Calu3 (cell line): ENCODE measurements around the gene FOXD2. TPM values are rescaled to one million over a fixed set of nuclear protein-coding genes. Genes with fewer than 3 reads are reported as not detected.

ENCODE experiments used
- BruUV-seq: library from RNA; stranded (reverse); fragments of 400-500 nt; replicated peaks from 2 replicates; lab custom pipeline; 2021; lab: Mats Ljungman, UMichigan
- CTCF ChIA-PET: fragments of 300-600 bp; sonication (Branson Sonifier 250); formaldehyde crosslinking; loops from one replicate; lab custom pipeline; 2022; ENCODE audit warnings: antibody characterized with exemption; lab: Charles Lee
- DNase-seq: peaks from one replicate; pipeline ENCODE4 v3.0.0; 2022
- H3K27ac Mint-ChIP-seq: one replicate; pipeline ENCODE4 v1.8.0; 2022; ENCODE audit warnings: mixed read lengths; ENCODE audit not compliant: unreplicated experiment
- H3K27me3 Mint-ChIP-seq: one replicate; pipeline ENCODE4 v1.8.0; 2022; ENCODE audit warnings: mixed read lengths; ENCODE audit not compliant: unreplicated experiment
- H3K36me3 Mint-ChIP-seq: one replicate; pipeline ENCODE4 v1.8.0; 2022; ENCODE audit warnings: mild to moderate bottlenecking, moderate library complexity, mixed read lengths; ENCODE audit not compliant: insufficient read depth, unreplicated experiment
- H3K4me1 Mint-ChIP-seq: one replicate; pipeline ENCODE4 v1.8.0; 2022; ENCODE audit warnings: mild to moderate bottlenecking, low read depth, mixed read lengths; ENCODE audit not compliant: unreplicated experiment
- H3K4me3 Mint-ChIP-seq: one replicate; pipeline ENCODE4 v1.8.0; 2022; ENCODE audit warnings: mild to moderate bottlenecking, low read depth, moderate library complexity, mixed read lengths; ENCODE audit not compliant: unreplicated experiment
- H3K9me3 Mint-ChIP-seq: one replicate; pipeline ENCODE4 v1.8.0; 2022; ENCODE audit warnings: low read depth, mixed read lengths; ENCODE audit not compliant: unreplicated experiment
- intact Hi-C: fragments of 100-400 bp; cut with micrococcal nuclease; formaldehyde crosslinking; loops from one replicate; pipeline ENCODE4 v1.10.0; 2022; ENCODE audit not compliant: unreplicated experiment
- total RNA-seq: library from RNA; stranded (reverse); gene quantifications from 2 replicates; pipeline ENCODE4 v1.2.3, GENCODE V29; 2022
- TF ChIP-seq, protein P1 (sequence below): fragments of 200-600 bp; IDR thresholded peaks from one replicate; pipeline ENCODE4 v1.8.0; 2022; ENCODE audit warnings: antibody characterized with exemption; ENCODE audit not compliant: unreplicated experiment

FOXD2 gene
- total RNA-seq, 1 experiment from 2014 or later, result 0.68 TPM

GRCh38 chr1:47479664-47480063 is 41.8 kb downstream of the FOXD2 start:
- no peak for DNase-seq
- BruUV-seq, result no TSS peak
- Mint-ChIP-seq H3K4me3 (no peak overlapping the region), H3K36me3 (peaks cover 9% of the 10 kb centered on the region), H3K27ac (no peak overlapping the region), H3K4me1 (peaks cover 34% of the 10 kb centered on the region), H3K27me3 (peaks cover 28% of the 10 kb centered on the region), H3K9me3 (no peaks in the 10 kb centered on the region)
- TF ChIP-seq, protein P1, sequence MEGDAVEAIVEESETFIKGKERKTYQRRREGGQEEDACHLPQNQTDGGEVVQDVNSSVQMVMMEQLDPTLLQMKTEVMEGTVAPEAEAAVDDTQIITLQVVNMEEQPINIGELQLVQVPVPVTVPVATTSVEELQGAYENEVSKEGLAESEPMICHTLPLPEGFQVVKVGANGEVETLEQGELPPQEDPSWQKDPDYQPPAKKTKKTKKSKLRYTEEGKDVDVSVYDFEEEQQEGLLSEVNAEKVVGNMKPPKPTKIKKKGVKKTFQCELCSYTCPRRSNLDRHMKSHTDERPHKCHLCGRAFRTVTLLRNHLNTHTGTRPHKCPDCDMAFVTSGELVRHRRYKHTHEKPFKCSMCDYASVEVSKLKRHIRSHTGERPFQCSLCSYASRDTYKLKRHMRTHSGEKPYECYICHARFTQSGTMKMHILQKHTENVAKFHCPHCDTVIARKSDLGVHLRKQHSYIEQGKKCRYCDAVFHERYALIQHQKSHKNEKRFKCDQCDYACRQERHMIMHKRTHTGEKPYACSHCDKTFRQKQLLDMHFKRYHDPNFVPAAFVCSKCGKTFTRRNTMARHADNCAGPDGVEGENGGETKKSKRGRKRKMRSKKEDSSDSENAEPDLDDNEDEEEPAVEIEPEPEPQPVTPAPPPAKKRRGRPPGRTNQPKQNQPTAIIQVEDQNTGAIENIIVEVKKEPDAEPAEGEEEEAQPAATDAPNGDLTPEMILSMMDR, result no peak
- CTCF ChIA-PET, result no interaction called here
- intact Hi-C loops, result no loop called here

DNA sequence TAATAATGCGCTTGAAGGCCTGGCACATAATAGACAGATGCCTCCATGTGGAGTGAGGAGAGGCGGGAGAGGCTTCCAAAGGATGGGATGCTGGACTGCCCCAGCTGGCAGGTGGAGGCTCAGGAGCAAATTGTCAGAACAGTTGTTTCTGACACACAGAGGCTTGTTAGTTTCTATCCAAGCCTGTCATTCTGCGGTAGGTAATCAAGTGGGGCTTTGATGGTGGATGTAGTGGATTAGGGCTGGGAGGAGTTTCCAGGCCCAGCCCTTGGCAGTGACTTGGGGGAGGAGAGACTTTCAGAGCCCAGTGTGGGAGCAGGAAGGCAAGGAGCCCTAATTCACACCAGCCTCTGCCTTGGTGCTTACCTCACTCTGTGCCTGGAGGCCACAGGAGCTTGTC is 44.1 kb downstream of the FOXD2 start:
- H3K27ac Mint-ChIP-seq, result no peak overlapping the region
- H3K4me3 Mint-ChIP-seq, result no peak overlapping the region
- peaks cover 32% of the 10 kb centered on the region for H3K4me1 Mint-ChIP-seq
- TF ChIP-seq, protein P1, result no peak
- DNase-seq, result no peak
- intact Hi-C loops, result no loop called here
- H3K36me3 Mint-ChIP-seq, result peaks cover 9% of the 10 kb centered on the region
- CTCF ChIA-PET, result interaction anchor here (0.8 kb wide), 1 partner anchor 97 kb away, joined by 4 read pairs; no protein-coding TSS in a partner anchor
- H3K27me3 Mint-ChIP-seq, result peaks cover 30% of the 10 kb centered on the region
- no peaks in the 10 kb centered on the region for H3K9me3 Mint-ChIP-seq
- no TSS peak for BruUV-seq

DNA sequence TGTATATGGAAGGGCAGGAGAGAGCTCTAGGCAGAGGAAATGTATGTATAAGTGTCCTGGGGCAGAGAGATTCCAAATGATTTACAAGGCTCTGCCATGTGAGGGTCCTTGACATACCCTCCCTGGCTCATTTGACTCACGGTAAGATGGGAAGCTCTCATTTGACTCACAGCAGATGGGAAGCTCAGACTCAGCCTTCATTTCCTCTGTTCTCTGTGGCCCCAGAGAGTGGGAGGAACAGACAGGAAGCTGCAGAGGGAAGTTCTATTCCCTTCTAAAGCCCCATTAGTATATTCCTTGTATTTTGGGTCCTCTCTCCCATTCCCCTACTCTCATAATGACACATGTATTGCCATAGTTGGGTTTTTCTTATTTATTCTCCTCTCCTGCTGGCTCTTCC is 44.9 kb downstream of the FOXD2 start:
- H3K27me3 Mint-ChIP-seq, result peaks cover 30% of the 10 kb centered on the region
- intact Hi-C loops, result no loop called here
- CTCF ChIA-PET, result no interaction called here

DNA sequence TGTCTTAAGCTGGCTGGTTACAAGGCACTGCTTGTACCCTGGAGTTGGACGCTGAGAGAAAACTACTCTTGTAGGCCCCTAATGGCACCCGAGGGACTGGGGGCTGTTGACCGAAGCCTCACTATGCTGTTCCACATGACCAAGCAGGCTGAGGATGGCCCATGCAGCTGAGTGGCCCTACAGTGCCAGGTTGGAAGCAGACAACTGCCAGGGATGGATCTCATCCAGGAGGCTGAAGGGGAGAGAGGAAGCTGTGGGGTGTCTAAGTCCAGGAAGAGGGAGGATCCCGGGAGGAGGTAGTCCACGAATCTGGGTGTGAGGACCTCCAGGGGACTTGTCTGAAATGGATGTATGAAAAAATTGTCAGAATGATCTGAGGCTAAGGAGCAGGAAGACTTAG is 45.8 kb downstream of the FOXD2 start:
- DNase-seq, result no peak
- TF ChIP-seq, protein P1, result no peak
- peaks cover 30% of the 10 kb centered on the region for H3K27me3 Mint-ChIP-seq
- no peak overlapping the region for H3K4me3 Mint-ChIP-seq
- peaks cover under 1% of the 10 kb centered on the region for H3K36me3 Mint-ChIP-seq
- H3K27ac Mint-ChIP-seq, result no peak overlapping the region
- CTCF ChIA-PET, result no interaction called here
- peaks cover 15% of the 10 kb centered on the region for H3K4me1 Mint-ChIP-seq
- BruUV-seq, result no TSS peak
- no peaks in the 10 kb centered on the region for H3K9me3 Mint-ChIP-seq
- intact Hi-C loops, result no loop called here

More for the DNA sequence above, 44.9 kb downstream of the FOXD2 start:
- Mint-ChIP-seq H3K4me3 (no peak overlapping the region), H3K4me1 (peaks cover 24% of the 10 kb centered on the region), H3K9me3 (no peaks in the 10 kb centered on the region), H3K27ac (no peak overlapping the region), H3K36me3 (peaks cover 9% of the 10 kb centered on the region)
- no TSS peak for BruUV-seq
- TF ChIP-seq, protein P1, result no peak
- DNase-seq, result no peak
